ENCODE measurements around the gene ACLY.
"Not testable (repeated sequence)": the region's sequence is repeated elsewhere in the genome, so short reads cannot be mapped to it uniquely, and the experiment has no call there.

The ACLY gene

GRCh38 chr17:41909088-41909487 is 9.7 kb downstream of the ACLY start:
- no peak for DNase-seq

- DNase-seq = no peak
Measured at GRCh38 chr17:41907633-41908539, 10.9 kb downstream of the ACLY start.

- no peak for DNase-seq
Measured at GRCh38 chr17:41907185-41907556, 11.6 kb downstream of the ACLY start.

DNA sequence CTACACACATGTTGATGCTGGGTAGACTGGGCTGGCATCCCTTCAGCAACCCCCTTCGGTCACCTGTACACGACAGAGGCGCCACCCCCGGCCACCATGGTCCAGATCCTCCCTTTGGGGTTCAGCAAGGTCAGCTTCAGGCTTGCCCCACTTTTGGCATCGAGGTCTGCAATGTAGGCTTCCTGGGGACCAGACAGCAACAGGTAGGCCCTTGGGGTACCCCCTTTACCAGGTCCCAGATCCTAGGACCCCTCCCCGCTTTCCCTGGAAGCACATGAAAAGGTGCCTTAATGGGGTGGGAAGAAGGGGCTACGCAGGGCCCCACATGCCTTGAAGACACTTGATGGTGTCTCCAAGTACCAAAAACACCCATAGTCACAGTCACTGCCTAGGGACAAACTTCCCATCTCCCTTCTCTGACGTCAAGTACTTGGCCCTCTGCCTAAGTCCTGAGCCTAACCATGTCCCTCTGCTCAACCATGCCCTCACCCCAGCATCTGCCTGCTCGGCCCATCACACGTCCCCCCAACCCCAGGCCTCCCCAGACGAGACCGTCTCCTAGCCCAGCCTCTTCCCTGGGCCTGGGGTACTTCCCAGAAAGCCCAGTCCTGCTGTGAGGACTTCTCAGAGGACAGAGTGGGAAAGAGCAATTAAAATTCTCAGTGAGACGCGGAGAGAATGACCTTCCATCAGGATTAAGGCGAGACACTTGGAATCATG is 12.1 kb downstream of the ACLY start:
- DNase-seq = no peak

DNA sequence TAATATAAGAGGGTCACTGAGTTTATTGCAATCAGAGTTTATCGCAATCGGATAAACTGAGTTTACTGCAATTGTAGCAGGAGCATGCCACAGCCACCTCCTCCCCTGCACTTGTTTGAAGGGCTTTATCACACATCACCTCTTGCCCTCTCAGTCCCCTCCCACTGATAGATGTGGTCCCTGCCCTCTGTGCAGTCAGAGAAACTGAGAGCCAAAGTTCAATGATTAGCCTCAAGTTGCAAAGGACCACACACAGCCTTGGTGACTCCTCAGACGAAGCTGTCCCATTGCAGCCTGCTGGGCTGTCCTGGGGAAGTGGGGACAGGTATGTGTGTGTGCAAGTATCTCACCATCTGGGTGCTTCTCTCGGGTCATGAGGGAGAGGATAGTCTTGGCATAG is 13.6 kb downstream of the ACLY start:
- DNase-seq = no peak

GRCh38 chr17:41904242-41904841 is 14.4 kb downstream of the ACLY start:
- DNase-seq = no peak

DNA sequence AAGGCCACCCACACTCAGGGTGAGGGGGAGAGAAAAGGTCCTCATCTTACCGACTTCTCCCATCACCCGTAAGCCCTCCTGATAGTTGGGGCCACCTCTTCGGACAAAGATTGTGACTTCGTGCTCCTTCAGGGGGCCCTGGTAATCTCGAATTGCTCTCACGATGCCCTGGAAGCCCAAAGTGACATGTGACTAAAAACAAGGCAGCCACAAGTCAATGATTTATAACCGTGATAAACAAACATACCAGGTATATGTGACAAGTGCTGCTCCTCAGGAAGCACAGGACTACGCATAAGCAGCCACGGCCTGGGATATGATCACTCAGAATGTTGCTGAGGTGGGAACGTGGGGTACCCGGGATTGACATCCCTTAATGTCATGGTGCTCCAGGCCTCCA is 17.1 kb downstream of the ACLY start:
- DNase-seq = no peak

DNA sequence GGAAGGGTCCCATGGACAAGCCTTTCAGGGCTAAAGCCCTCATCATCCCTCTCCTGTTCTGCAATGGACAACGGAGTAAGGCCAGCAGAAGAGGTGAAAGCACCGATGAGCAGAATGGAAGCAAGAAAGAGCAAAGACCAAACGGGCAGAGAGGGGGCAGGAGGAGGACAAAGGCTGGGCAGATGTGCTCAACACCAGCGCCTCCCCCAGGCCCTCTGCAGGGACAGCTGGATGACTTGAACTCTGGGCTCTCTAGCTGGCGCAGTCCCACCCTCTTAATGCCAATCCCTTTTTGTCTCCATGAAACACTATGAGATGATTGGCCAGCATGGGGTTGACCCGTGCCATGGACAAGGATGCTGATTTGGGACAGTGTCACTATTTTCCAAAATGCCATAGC is 22.0 kb downstream of the ACLY start:
- DNase-seq = no peak

DNA sequence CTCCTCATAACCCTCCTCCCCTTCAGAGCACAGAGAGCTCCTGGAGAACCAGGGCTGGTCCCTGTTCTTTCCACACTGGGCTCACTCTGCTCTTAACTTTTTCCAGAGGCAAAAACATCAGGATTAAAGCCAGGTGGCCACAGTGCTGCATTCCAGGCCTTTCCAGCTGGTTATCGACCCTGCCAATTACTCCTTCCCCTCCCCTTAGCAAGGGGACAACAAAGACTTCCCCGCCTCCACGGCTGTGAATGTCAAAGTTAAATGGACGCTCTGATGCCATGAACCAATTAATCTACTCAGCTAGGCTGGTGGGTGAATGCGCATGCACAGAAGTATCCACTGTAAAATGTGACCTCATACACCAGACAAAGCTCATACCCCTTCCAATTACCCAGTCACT is 23.1 kb downstream of the ACLY start:
- no peak for DNase-seq

GRCh38 chr17:41894791-41895331 is 23.9 kb downstream of the ACLY start:
- no peak for DNase-seq

GRCh38 chr17:41893384-41893783 is 25.4 kb downstream of the ACLY start:
- DNase-seq = no peak

DNA sequence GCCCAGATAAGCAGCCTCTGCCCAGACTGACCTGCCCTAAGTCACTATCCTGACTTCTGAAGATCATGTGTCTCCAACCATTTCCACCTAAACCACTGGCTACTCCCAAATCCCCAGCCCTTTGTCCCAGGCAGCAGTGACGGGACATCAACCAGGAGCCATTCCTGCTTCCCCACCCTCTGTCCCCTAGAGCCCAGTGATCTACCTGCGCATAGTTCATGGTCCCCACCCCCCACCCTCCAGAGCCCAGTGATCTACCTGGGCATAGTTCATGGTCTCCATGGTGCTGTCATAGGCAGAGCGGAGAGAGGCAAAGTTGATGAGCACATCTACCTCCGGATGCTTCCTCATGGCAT is 26.8 kb downstream of the ACLY start:
- DNase-seq = no peak

DNA sequence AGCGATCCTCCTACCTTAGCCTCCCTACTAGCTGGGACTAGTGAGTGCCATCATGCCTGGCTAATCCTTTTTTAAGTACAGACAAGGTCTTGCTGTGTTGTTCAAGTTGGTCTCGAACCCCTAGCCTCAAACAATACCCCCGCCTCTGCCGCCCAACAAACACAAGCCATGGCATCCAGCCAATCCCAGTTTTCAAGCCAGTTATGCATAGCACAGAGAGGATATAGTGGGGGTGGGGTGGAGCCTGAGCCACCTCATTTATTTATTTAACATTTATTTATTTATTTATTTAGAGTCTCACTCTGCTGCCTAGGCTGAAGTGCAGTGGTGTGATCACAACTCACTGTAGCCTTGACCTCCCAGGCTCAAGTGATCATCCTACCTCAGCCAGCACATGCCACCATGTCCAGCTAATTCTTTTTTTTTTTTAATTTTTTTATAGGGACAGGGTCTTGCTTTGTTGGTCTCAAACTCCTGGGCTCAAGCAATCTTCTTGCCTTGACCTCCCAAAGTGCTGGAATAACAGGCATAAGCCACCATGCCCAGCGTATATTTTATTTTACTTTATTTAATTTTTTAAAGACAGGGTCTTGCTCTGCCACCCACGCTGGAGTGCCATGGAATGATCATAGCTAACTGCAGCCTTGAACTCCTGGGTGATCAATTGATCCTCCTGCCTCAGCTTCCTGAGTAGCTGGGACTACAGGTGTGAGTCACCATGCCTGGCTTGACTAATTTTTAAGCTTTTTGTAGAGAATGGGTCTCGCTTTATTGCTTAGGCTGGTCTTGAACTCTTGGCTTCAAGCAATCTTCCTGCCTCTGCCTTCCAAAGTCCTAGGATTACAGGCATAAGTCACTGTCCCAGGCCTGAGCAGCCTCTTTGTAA is 27.4 kb downstream of the ACLY start:
- no peak for DNase-seq

- no peak for DNase-seq
Measured at GRCh38 chr17:41888332-41888965, 30.3 kb downstream of the ACLY start.

DNA sequence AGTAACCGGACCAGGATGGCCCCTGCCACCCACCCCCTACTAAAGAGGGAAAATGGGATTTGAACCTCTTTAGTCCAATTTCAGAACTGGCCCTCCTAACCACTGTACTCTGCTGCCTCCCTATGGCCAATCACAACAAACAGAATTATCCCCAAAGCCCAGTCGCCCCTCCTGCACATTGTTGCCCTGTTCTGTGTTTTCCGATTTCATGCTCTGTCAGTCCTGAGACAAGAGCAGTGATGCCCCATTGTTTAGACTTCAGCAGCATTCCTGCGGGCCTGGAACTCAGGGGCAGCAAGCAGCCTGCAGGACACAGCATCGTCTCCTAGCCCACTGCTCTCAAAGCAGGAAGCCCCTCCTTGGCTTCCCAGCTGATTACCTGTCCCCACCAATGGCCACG is 33.0 kb downstream of the ACLY start:
- DNase-seq = no peak

DNA sequence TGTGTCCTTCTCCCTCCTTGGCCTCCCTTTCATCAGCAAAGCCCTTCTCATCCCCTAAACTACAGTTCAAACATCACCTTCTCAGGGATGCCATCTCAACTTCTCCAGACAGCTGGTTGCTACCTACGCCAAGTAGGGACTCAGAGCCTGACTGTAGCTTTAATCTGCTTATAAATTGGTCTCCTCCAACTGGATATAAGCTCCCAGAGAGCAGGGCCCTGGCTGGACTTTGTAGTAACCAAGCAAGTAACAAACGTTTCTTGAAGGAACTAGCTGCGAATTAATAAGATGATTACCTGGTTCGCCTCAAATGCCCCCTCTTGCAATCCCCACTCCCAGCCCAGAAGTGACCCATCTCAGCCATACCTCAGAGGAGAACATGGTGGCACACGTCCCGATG is 36.0 kb downstream of the ACLY start:
- DNase-seq = no peak

- DNase-seq = no peak
Measured at GRCh38 chr17:41880130-41880529, 38.6 kb downstream of the ACLY start.

DNA sequence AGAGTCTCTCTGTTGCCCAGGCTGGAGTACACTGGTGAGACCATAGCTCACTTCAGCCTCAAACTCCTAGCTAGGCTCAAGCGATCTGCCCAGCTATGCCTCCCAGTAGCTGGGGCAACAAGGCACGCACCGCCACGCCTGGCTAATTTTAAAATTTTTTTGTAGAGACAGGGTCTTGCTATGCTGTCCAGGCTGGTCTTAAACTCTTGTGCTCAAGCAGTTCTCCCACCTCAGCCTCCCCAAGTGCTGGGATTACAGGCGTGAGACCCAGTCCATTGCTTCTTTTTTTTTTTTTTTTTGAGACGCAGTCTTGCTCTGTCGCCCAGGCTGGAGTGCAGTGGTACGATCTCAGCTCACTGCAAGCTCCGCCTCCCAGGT is 44.5 kb downstream of the ACLY start:
- not testable (repeated sequence) for DNase-seq

GRCh38 chr17:41873559-41874292 is 45.0 kb downstream of the ACLY start:
- DNase-seq = no peak

GRCh38 chr17:41871789-41872188 is 47.0 kb downstream of the ACLY start:
- no peak for DNase-seq

DNA sequence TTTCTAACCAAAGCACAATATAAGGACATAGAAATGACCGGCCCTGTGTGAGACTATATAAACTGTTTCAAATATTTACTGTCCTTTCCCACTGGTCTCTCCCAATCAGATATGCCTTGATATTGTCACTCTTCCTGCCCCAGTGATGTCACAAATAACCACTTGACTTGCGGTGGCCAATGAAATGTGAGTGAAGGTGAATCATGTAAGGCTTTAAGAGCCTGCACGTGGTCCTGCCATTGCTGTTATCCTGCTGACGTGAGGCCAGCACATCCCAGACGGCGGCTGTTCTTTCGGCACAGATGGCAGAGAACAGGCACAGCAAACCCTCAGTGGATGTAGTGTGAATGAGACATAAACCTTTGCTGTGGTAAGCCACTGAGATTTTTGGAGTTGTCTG is 48.1 kb downstream of the ACLY start:
- no peak for DNase-seq

DNA sequence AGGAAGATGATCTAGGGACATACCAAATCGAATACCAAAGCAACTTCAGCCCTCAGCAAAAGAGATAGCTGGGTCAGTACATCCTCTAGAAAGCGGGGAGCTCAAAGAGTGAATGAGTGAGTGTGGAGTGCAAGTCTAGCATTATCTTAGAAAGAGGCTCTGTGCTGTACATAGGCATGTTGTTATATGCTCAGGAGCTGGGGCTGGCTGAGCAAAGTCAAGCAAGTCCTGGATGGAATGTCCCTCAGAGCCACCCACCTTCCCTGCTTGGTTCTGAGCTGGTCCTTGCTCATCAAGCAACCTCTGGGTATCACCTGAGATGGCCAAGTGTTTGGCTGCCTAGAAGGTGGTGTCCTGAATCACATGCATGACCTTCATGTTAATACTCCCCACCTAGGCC is 48.7 kb downstream of the ACLY start:
- no peak for DNase-seq
